Left ventricle myocardium inferior (tissue), 1 donor: Measurements from ENCODE around the gene HSDL2. TPM values are rescaled to one million over a fixed set of nuclear protein-coding genes. Genes with fewer than 3 reads are reported as not detected.
A peak's percentile ranks its signal among the peaks of the same experiment; 100 is the strongest.

Source experiments
- DNase-seq: peaks from one replicate; pipeline ENCODE4 v3.0.0-alpha.2; 2020
- H3K27ac ChIP-seq: fragments of 200-600 bp; replicated peaks from 2 replicates; pipeline ENCODE4 v1.8.0; 2021
- H3K27me3 ChIP-seq: fragments of 200-600 bp; 2 replicates; pipeline ENCODE4 v1.8.0; 2021; ENCODE audit warnings: low read depth
- H3K36me3 ChIP-seq: fragments of 200-600 bp; 2 replicates; pipeline ENCODE4 v1.8.0; 2021
- H3K4me1 ChIP-seq: fragments of 200-600 bp; 2 replicates; pipeline ENCODE4 v1.8.0; 2021
- H3K4me3 ChIP-seq: fragments of 200-600 bp; 2 replicates; pipeline ENCODE4 v1.8.0; 2021; ENCODE audit warnings: mild to moderate bottlenecking, moderate library complexity
- H3K9me3 ChIP-seq: fragments of 200-600 bp; replicated peaks from 2 replicates; pipeline ENCODE4 v1.8.0; 2021
- intact Hi-C: fragments of 100-400 bp; cut with micrococcal nuclease; formaldehyde crosslinking; loops from one replicate; pipeline ENCODE4 v1.11.0; 2022
- total RNA-seq: library from RNA; stranded (reverse); fragmentation: NEBNext Ultra II Directional; extraction: Animal tissue kit (Norgen Biotek cat#: 25700); gene quantifications from one replicate; pipeline ENCODE4 v1.2.1, GENCODE V29; 2021
- TF ChIP-seq, protein P1 (sequence below): fragments of 200-600 bp; IDR thresholded peaks from 2 replicates; pipeline ENCODE4 v1.8.0; 2021; ENCODE audit warnings: antibody characterized with exemption, mild to moderate bottlenecking, borderline replicate concordance
- donor health status: DM: no; HTN: yes; CAD: no; lungs with severe emphysema.

The HSDL2 gene
- total RNA-seq, 1 donor from 2014 or later: 234 TPM

DNA sequence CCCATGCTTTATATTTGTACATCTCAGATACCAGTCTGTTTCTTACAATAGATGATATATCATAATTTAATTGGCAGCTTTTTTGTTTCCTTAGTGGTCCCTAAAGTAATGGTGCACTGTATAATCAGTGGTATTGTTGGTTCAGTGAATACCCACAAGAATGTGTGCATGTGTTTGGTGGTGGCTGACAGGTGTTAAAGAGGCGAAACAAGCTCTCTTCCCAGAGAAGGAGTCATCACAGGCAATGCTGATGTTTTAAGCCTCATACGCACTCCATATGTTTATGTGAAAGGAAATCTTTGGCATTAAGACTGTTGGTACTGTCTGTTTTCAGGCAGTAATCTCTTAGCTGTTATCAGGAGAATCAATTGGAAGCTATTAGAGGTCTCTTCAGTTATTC, 57.5 kb downstream of the HSDL2 start:
- H3K27me3 ChIP-seq: no peaks in the 10 kb centered on the region
- TF ChIP-seq, protein P1, sequence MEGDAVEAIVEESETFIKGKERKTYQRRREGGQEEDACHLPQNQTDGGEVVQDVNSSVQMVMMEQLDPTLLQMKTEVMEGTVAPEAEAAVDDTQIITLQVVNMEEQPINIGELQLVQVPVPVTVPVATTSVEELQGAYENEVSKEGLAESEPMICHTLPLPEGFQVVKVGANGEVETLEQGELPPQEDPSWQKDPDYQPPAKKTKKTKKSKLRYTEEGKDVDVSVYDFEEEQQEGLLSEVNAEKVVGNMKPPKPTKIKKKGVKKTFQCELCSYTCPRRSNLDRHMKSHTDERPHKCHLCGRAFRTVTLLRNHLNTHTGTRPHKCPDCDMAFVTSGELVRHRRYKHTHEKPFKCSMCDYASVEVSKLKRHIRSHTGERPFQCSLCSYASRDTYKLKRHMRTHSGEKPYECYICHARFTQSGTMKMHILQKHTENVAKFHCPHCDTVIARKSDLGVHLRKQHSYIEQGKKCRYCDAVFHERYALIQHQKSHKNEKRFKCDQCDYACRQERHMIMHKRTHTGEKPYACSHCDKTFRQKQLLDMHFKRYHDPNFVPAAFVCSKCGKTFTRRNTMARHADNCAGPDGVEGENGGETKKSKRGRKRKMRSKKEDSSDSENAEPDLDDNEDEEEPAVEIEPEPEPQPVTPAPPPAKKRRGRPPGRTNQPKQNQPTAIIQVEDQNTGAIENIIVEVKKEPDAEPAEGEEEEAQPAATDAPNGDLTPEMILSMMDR: no peak
- peaks cover 42% of the 10 kb centered on the region for H3K36me3 ChIP-seq

DNA sequence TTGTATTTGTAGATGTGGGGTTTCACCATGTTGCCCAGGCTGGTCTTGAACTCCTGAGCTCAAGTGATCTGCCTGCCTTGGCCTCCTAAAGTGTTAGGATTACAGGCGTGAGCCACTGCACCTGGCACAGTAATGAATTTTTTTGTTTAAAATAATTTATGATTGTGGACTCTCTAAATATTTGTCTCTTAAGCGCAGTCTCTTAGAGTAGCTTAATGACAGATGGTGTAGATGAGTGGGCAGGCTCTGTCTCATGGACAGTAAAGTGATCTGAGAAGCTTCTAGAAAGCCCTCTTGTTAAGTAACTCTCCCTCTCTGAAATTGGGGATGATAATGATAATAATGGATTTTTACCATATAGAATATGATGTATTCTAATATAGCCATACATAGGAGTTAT, 59.3 kb downstream of the HSDL2 start:
- H3K4me3 ChIP-seq: no peak overlapping the region
- no peaks in the 10 kb centered on the region for H3K27me3 ChIP-seq
- DNase-seq: no peak
- peaks cover 44% of the 10 kb centered on the region for H3K36me3 ChIP-seq
- H3K27ac ChIP-seq: no peak overlapping the region
- no peaks in the 10 kb centered on the region for H3K4me1 ChIP-seq
- no peaks in the 10 kb centered on the region for H3K9me3 ChIP-seq
- intact Hi-C loops: no loop called here
- TF ChIP-seq, protein P1: no peak

More for the DNA sequence above, 57.5 kb downstream of the HSDL2 start:
- H3K4me3 ChIP-seq: no peak overlapping the region
- H3K4me1 ChIP-seq: no peaks in the 10 kb centered on the region
- intact Hi-C loops: no loop called here
- H3K27ac ChIP-seq: no peak overlapping the region
- no peaks in the 10 kb centered on the region for H3K9me3 ChIP-seq
- DNase-seq: no peak

DNA sequence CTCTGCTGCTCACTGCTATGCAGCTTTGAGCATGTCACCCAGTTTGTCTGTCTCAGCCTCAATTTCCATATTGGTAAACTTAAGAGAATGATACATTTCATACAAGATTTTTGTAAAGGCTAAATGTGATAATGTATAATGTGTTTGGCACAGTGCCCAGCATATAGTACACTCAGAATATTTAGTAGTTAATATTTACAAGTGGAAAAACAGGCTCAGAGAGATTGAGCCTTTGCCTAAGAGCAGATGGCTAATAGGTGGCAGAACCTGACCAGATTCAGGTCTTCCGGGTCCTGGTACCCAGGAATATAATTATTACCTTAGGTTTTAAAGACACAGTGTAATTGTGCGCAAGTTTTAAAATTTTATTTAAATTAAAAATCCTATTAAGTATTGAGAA, 59.9 kb downstream of the HSDL2 start:
- Histone ChIP-seq H3K36me3 (peaks cover 44% of the 10 kb centered on the region), H3K4me3 (no peak overlapping the region), H3K27ac (no peak overlapping the region), H3K9me3 (no peaks in the 10 kb centered on the region), H3K4me1 (no peaks in the 10 kb centered on the region), H3K27me3 (no peaks in the 10 kb centered on the region)
- TF ChIP-seq, protein P1: no peak
- intact Hi-C loops: no loop called here
- no peak for DNase-seq

DNA sequence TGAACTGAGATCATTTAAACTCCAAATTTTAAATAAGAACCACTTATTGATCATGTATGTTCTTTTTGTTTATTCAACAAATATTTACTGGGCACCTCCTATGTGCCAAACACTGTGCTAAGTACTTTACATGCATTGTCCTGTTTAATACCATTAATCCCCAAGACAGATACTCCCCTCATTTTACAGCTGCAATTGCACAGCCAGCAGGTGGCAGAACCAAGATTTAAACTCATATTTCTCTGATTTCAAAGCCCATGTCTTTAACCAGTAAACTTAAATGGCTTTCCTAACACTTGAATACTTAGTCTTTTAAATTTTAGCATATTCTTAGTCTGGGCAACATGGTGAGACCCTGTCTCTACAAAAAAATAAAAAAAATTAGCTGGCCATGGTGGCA, 63.3 kb downstream of the HSDL2 start:
- H3K27me3 ChIP-seq: no peaks in the 10 kb centered on the region
- TF ChIP-seq, protein P1: peak; percentile 50
- H3K9me3 ChIP-seq: no peaks in the 10 kb centered on the region
- no peak for DNase-seq
- no peak overlapping the region for H3K4me3 ChIP-seq
- intact Hi-C loops: no loop called here
- H3K4me1 ChIP-seq: peaks cover 10% of the 10 kb centered on the region
- H3K36me3 ChIP-seq: peaks cover 39% of the 10 kb centered on the region
- H3K27ac ChIP-seq: no peak overlapping the region

DNA sequence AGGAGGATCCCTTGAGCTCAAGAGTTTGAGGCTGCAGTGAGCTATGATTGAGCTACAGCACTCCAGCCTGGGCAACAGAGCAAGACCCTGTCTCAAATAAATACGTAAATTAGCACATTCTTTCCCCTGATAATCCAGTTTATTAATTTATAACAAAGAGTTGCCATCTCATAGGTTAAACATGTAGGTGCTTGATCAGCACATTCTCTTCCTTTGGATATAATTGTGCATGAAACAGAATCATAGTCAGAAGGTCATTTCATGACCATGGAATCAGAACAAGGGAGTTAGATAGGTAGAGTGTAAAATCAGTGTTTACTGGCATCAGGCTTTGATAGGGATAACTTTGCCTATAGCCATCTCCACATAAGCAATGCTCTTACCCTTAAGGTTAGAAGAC, 63.7 kb downstream of the HSDL2 start:
- Histone ChIP-seq H3K4me3 (no peak overlapping the region), H3K36me3 (peaks cover 34% of the 10 kb centered on the region), H3K27me3 (no peaks in the 10 kb centered on the region), H3K9me3 (no peaks in the 10 kb centered on the region), H3K27ac (no peak overlapping the region), H3K4me1 (peaks cover 10% of the 10 kb centered on the region)
- TF ChIP-seq, protein P1: no peak
- DNase-seq: no peak
- intact Hi-C loops: no loop called here

DNA sequence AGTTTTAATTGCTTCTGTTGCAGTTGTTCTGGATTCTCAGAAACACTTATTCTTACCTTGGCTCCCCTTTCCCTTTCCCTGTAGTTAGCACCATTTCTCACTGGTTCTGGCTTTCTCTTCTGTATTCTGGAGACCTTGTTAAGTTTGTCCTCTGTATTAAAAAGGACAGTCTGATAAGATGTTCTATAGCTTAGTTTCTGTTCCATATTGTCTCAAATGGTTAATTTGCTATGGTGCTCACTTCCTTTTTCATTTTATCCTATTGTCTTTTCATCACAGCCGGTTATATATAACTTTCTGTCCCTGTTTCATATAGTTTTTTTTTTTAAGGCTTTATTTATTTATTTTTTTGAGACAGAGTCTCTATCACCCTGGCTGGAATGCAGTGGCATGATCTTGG, 65.3 kb downstream of the HSDL2 start:
- H3K9me3 ChIP-seq: no peaks in the 10 kb centered on the region
- TF ChIP-seq, protein P1: no peak
- intact Hi-C loops: no loop called here

More for the DNA sequence above, 65.3 kb downstream of the HSDL2 start:
- H3K4me3 ChIP-seq: no peak overlapping the region
- peaks cover 27% of the 10 kb centered on the region for H3K36me3 ChIP-seq
- H3K4me1 ChIP-seq: peaks cover 10% of the 10 kb centered on the region
- no peaks in the 10 kb centered on the region for H3K27me3 ChIP-seq
- DNase-seq: no peak
- H3K27ac ChIP-seq: no peak overlapping the region
